GM21619 (cell line): ENCODE results near the gene FBXO8.

ENCODE experiments used
- ATAC-seq: cut with Tn5 transposase; IDR thresholded peaks from one replicate; pipeline ENCODE4 v1.9.1; 2021; ENCODE audit not compliant: unreplicated experiment

FBXO8 gene

GRCh38 chr4:174210952-174211490, 72.4 kb downstream of the FBXO8 start:
- no peak for ATAC-seq

GRCh38 chr4:174210354-174210753, 73.1 kb downstream of the FBXO8 start:
- ATAC-seq, result no peak

- ATAC-seq, result no peak
Observed at GRCh38 chr4:174209341-174209740, 74.1 kb downstream of the FBXO8 start.

GRCh38 chr4:174207367-174207766, 76.1 kb downstream of the FBXO8 start:
- ATAC-seq, result no peak

GRCh38 chr4:174204164-174204831, 79.2 kb downstream of the FBXO8 start:
- no peak for ATAC-seq

- ATAC-seq, result no peak
Observed at GRCh38 chr4:174201871-174202270, 81.6 kb downstream of the FBXO8 start.

- ATAC-seq, result no peak
Observed at GRCh38 chr4:174199735-174200134, 83.7 kb downstream of the FBXO8 start.

GRCh38 chr4:174198828-174199227, 84.6 kb downstream of the FBXO8 start:
- no peak for ATAC-seq

GRCh38 chr4:174198396-174198795, 85.1 kb downstream of the FBXO8 start:
- ATAC-seq, result no peak

- no peak for ATAC-seq
Observed at GRCh38 chr4:174193438-174194374, 89.8 kb downstream of the FBXO8 start.

- no peak for ATAC-seq
Observed at GRCh38 chr4:174192943-174193342, 90.5 kb downstream of the FBXO8 start.

GRCh38 chr4:174190832-174191500, 92.5 kb downstream of the FBXO8 start:
- no peak for ATAC-seq

- no peak for ATAC-seq
Observed at GRCh38 chr4:174189392-174190015, 94.0 kb downstream of the FBXO8 start.
